ENCODE results near the gene HMGN4. TPM values are rescaled to one million over a fixed set of nuclear protein-coding genes. Genes with fewer than 3 reads are reported as not detected.

Gene HMGN4
- polyA plus RNA-seq, 1 of the 3 experiments (the other 2 are of a cell fraction) = 76.3 TPM

DNA sequence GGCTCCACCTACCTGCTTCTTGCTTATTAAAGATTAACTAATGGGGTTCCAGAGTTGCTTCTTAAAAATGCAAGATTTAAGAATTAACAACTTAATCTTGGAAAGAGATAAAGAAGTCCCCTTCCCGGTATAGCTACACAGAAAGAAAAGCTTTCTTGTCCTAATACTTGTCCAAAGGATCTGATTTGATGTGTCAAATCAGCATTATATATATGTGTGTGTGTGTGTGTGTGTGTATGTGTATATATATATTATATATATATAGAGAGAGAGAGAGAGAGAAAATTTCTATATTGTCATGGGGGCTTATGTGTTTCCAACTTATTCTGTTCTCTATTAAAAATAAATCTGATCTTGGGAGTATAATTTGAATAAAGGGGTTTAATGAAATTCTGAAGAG is 4.6 kb upstream of the HMGN4 start (continued):
- TF ChIP-seq EP300 (IDR thresholded peaks at IDR 0.05; ENCODE audit: borderline replicate concordance in 1 of 2, low read depth in 1 of 2, low read length in 1 of 2) = no peak
- TF ChIP-seq NFIC (IDR thresholded peaks at IDR 0.05; ENCODE audit: borderline replicate concordance) = no peak
- TF ChIP-seq RAD21 (IDR thresholded peaks at IDR 0.05; ENCODE audit: low read length) = no peak
- no peak for TF ChIP-seq MEF2A (IDR thresholded peaks at IDR 0.05; ENCODE audit: borderline replicate concordance, low read depth)
- TF ChIP-seq GATA2 (CRISPR knock-in tag; IDR thresholded peaks at IDR 0.05) = no peak
- TF ChIP-seq TAF1 (IDR thresholded peaks at IDR 0.05; ENCODE audit: borderline replicate concordance, low read depth, low read length) = no peak
- no peak for TF ChIP-seq TEAD4 (IDR thresholded peaks at IDR 0.05; ENCODE audit: borderline replicate concordance, insufficient read depth)
- no peak for TF ChIP-seq NRF1 (IDR thresholded peaks at IDR 0.05; ENCODE audit: low read depth, low read length)

DNA sequence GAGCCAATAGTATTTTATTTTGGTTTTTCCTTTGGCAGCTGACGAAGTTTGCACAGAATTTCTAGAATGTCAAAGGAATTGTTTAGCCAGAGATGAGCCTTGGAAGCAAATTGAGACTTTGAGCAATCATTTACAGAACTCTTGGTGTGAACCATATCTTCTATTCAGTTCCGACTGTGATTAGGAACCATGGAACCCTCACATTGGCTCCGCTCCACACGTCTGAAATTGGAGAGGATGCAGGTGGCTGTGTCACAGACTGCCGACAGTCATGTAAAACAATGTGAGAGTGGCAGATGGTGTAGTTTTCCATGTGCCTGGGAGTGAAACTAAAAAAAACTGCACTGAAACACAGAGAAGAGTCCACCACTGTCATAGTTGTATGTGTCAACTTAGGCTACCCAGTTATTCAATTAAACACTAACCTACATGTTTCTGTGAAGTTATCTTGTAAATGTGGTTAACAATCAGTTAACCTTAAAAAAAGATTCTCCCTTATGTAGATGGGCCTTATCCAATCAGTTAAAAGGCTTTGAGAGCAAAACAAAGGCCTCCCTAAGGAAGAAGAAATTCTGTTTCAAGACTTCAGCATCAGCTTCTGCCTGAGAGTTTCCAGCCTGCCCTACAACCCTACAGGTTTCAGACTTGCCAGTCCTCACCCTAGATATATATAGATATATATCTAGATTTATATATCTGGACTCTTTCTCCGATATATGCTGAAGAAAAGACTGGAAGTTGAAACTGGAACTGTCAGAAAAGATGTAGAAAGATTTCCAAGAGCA is 3.3 kb upstream of the HMGN4 start:
- Histone ChIP-seq H4K20me1 (ENCODE audit: insufficient read depth) (no peaks in the 10 kb centered on the region), H3K4me2 (no peak overlapping the region), H3K4me3 (ENCODE audit: low read depth in 2 of 2, low read length in 1 of 2) (no peak overlapping the region), H3K79me2 (ENCODE audit: insufficient read depth) (peaks cover 16% of the 10 kb centered on the region), H3K36me3 (replicated peaks in 1 of 2; ENCODE audit: control insufficient read depth in 1 of 2, insufficient read depth in 2 of 2, low read length in 1 of 2) (no peaks in the 10 kb centered on the region), H3K9ac (no peak overlapping the region), H3F3A (replicated peaks; ENCODE audit: insufficient read depth) (peaks cover 47% of the 10 kb centered on the region), H3K27me3 (ENCODE audit: insufficient read depth) (no peaks in the 10 kb centered on the region), H2AFZ (ENCODE audit: low read depth) (no peak overlapping the region), H3K4me1 (ENCODE audit: control insufficient read depth in 1 of 2, insufficient read depth in 2 of 2, low read depth in 1 of 2, low read length in 1 of 2) (peaks cover 11 to 16% of the 10 kb centered on the region in 2 experiments), H3K9me3 (no peaks in the 10 kb centered on the region), H3K9me2 (no peaks in the 10 kb centered on the region), H3K27ac (ENCODE audit: low read depth in 2 of 2, low read length in 1 of 2) (no peak overlapping the region)
- 89% methylated on average over 6 of the region's 6 CpGs for WGBS (ENCODE audit: low lambda C conversion rate)
- POLR2A ChIA-PET = interaction anchor here (1.1 kb wide), 1 partner anchor 262 kb away, joined by 3 read pairs; no protein-coding TSS in a partner anchor
- TF ChIP-seq FOXJ3 (CRISPR knock-in tag; IDR thresholded peaks at IDR 0.05) = no peak
- TF ChIP-seq POLR2AphosphoS5 (IDR thresholded peaks at IDR 0.05; ENCODE audit: low read depth, low read length) = no peak
- no peak for TF ChIP-seq ELF1 (IDR thresholded peaks at IDR 0.05)
- no peak for TF ChIP-seq EP300 (IDR thresholded peaks at IDR 0.05; ENCODE audit: borderline replicate concordance in 1 of 2, low read depth in 1 of 2, low read length in 1 of 2)
- no peak for TF ChIP-seq NRF1 (IDR thresholded peaks at IDR 0.05; ENCODE audit: low read depth, low read length)
- no peak for TF ChIP-seq FOXM1 (IDR thresholded peaks at IDR 0.05; ENCODE audit: low read depth)
- no peak for TF ChIP-seq GATA2 (CRISPR knock-in tag; IDR thresholded peaks at IDR 0.05)
- no peak for TF ChIP-seq RXRA (IDR thresholded peaks at IDR 0.05; ENCODE audit: borderline replicate concordance, low read depth)
- TF ChIP-seq, protein P1, sequence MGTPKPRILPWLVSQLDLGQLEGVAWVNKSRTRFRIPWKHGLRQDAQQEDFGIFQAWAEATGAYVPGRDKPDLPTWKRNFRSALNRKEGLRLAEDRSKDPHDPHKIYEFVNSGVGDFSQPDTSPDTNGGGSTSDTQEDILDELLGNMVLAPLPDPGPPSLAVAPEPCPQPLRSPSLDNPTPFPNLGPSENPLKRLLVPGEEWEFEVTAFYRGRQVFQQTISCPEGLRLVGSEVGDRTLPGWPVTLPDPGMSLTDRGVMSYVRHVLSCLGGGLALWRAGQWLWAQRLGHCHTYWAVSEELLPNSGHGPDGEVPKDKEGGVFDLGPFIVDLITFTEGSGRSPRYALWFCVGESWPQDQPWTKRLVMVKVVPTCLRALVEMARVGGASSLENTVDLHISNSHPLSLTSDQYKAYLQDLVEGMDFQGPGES (IDR thresholded peaks at IDR 0.05; ENCODE audit: low read depth, low read length) = no peak
- TF ChIP-seq, protein P2, sequence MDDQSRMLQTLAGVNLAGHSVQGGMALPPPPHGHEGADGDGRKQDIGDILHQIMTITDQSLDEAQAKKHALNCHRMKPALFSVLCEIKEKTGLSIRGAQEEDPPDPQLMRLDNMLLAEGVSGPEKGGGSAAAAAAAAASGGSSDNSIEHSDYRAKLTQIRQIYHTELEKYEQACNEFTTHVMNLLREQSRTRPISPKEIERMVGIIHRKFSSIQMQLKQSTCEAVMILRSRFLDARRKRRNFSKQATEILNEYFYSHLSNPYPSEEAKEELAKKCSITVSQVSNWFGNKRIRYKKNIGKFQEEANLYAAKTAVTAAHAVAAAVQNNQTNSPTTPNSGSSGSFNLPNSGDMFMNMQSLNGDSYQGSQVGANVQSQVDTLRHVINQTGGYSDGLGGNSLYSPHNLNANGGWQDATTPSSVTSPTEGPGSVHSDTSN (IDR thresholded peaks at IDR 0.05) = no peak
- TF ChIP-seq, protein P3, sequence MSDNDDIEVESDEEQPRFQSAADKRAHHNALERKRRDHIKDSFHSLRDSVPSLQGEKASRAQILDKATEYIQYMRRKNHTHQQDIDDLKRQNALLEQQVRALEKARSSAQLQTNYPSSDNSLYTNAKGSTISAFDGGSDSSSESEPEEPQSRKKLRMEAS (IDR thresholded peaks at IDR 0.05; ENCODE audit: low read depth) = no peak
- TF ChIP-seq RCOR1 (IDR thresholded peaks at IDR 0.05; ENCODE audit: low read length) = no peak
- DNase-seq = no peak
- CTCF ChIA-PET = interaction anchor here (4.9 kb wide), 1 partner anchor 193 kb away, joined by 21 read pairs; no protein-coding TSS in a partner anchor

All from SK-N-SH (cell line).